ENCODE measurements around the gene AKAP8L.

AKAP8L gene, protein sequence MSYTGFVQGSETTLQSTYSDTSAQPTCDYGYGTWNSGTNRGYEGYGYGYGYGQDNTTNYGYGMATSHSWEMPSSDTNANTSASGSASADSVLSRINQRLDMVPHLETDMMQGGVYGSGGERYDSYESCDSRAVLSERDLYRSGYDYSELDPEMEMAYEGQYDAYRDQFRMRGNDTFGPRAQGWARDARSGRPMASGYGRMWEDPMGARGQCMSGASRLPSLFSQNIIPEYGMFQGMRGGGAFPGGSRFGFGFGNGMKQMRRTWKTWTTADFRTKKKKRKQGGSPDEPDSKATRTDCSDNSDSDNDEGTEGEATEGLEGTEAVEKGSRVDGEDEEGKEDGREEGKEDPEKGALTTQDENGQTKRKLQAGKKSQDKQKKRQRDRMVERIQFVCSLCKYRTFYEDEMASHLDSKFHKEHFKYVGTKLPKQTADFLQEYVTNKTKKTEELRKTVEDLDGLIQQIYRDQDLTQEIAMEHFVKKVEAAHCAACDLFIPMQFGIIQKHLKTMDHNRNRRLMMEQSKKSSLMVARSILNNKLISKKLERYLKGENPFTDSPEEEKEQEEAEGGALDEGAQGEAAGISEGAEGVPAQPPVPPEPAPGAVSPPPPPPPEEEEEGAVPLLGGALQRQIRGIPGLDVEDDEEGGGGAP

DNA sequence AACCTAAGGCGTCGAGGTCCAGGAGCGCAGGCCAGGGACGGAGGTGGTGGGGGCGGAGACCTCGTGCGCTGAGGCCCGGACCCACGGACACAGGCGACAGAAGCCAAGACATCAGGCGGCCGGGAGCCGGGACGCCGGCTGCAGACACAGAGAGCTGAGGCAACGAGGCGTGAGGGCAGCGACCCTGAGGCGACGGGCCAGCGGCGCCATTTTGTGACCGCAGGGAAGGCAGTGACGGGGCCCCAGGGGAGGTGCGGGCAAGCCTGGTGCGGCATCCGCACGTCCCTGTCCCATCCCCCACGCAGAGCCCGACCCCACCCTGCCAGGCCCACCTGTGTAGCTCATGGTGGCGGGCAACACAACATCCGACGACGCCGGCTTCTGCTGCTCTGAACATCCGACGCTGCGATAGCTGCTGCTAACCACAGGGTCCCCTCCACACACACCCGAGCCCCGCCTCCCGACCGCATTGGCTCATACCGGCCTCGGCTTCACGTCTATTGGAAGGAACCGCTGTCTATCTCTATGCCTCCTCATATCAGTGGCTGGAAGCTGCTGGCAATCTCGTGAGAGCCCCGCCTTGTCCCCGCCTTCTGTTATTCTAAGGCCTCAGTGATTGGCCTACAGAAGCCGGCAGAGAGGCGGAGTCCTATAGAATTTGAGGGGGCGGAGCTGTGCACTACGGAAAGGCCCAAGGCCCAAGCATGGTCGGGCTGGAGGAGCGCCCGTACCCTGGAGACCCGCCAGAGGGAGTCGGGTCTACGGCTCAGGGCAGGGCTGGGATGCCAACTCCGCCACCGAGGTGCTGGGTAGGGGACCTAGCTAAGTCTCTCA, at the start of gene AKAP8L:
AKAP8L (minus strand) TSS at position 410 of the 834 bp plus-strand sequence; CDS start at position 345, 65 bp downstream.
- no peaks in the 10 kb centered on the region for H3K9me3 ChIP-seq (ENCODE audit: control insufficient read depth, low read length)
- peak within 1 kb of the TSS; percentile 94 for H3K9ac ChIP-seq (ENCODE audit: low read length)
- H3K4me3 ChIP-seq (ENCODE audit: low read length), result peak within 1 kb of the TSS; percentile 92
- H3K27me3 ChIP-seq (ENCODE audit: control insufficient read depth, insufficient read depth, low read length), result no peaks in the 10 kb centered on the region
- H3K36me3 ChIP-seq (ENCODE audit: control insufficient read depth, insufficient read depth, low read length), result peaks cover 6% of the 10 kb centered on the region
- H3K4me1 ChIP-seq (ENCODE audit: control insufficient read depth, insufficient read depth, low read length), result peaks cover 25% of the 10 kb centered on the region

DNA sequence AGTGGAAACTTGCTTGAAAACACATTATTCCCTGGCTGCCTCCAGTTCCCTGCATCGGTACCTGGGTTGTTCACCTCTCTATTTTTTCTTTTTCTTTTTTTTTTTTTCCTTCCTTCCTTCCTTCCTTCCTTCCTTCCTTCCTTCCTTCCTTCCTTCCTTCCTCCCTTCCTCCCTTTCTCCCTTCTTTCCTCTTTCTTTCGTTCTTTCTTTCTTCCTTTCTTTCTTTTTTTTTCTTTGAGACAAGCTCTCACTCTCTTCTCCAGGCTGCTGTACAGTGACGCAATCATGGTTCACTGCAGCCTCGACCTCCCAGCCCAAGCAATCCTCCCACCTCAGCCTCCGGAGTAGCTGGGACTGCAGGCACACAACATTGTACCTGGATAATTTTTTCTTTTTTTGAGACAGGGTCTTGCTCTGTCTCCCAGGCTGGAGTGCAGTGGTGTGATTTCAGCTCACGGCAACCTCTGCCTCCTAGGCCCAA, 49.0 kb upstream of the AKAP8L start:
- Histone ChIP-seq H3K9me3 (ENCODE audit: control insufficient read depth, low read length) (no peaks in the 10 kb centered on the region), H3K27me3 (ENCODE audit: control insufficient read depth, insufficient read depth, low read length) (peaks cover 39% of the 10 kb centered on the region)

DNA sequence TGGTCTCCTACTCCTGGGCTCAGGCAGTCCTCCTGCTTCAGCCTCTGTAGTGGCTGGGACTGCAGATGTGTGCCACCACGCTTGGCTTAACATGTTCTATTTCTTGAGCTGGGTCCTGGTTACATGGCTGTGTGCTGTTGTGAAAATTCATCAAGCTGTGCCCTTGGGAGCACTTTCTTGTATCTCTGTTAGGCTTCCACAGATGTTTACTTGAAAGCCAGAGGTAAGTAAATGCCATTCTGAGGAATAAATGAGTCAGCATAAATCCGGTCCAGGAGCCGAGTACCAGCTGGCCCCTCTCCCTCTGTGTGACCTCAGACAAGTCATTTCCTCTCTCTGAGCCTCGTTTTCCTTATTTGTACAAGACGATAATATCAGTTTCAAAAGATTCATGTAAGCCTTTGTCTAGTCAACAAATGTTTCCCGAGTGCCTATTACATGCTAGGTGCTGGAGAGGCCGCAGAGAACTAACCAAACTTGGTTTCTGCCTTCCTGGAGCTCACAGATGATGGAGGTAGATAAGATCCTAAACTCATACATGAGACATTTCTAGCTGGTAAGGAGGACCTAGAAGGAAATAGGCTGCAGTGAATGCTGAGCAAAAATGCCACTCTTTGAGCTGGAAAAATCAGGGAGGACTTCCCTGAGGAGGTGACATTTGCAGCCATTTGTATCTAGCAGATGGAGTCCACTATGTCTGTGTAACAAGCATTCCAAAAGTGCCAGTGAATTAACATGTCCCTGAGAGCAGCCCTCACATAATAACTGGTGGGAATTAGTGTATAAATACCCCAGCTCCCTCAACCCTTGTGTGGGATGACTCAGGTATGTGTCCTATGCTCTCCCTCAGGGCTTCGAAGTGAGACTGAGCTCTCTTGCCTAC, 48.3 kb upstream of the AKAP8L start:
- Histone ChIP-seq H3K27me3 (ENCODE audit: control insufficient read depth, insufficient read depth, low read length) (peaks cover 39% of the 10 kb centered on the region), H3K9ac (ENCODE audit: low read length) (no peak overlapping the region), H3K4me3 (ENCODE audit: low read length) (no peak overlapping the region), H3K9me3 (ENCODE audit: control insufficient read depth, low read length) (no peaks in the 10 kb centered on the region), H3K36me3 (ENCODE audit: control insufficient read depth, insufficient read depth, low read length) (no peaks in the 10 kb centered on the region), H3K4me1 (ENCODE audit: control insufficient read depth, insufficient read depth, low read length) (no peaks in the 10 kb centered on the region)

More for the DNA sequence above, 49.0 kb upstream of the AKAP8L start:
- Histone ChIP-seq H3K4me1 (ENCODE audit: control insufficient read depth, insufficient read depth, low read length) (no peaks in the 10 kb centered on the region), H3K9ac (ENCODE audit: low read length) (no peak overlapping the region), H3K4me3 (ENCODE audit: low read length) (no peak overlapping the region), H3K36me3 (ENCODE audit: control insufficient read depth, insufficient read depth, low read length) (no peaks in the 10 kb centered on the region)

DNA sequence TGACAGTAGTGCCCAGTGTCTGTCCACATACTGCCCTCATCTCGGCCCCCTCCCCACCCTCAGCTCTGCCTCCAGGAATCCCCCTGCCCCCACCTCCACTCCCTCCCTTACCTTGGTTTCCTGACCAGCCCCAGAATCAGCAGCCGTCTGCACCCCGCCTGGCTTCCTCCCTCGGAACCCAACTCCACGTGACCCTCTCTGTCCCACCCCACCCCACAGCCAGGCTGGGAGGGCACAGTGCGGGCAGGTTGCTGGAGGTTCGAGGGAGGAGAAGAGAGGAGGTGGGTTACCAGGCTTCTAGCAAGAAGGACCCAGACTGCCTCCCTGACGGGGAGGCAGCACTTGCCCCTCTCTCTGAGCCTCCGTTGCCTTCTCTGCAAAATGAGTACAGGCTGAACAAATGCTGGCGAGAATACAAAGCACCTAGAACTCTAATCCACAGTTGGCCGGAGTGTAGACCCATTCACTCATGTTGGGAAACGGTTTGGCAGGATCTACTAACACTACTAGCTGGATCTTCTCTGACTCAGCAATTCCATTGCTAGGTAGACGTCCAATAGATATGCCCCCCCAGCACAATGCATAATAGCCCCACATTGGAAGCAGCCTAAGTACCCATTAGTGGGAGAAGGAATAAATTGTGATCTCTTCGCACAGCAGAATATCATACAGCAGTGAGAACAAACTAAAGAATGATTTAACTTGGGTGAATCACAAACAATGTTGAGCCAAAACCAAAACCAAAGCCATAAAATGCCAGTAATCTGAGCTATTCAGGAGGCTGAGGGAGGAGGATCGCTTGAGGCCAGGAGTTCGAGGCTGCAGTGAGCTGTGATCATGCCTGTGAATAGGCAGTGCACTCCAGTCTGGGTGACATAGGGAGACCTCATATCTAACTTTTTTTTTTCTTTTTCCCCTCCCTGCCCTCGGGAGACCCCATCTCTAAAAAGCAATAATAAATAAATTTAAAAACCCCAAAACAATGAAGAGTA, 45.9 kb upstream of the AKAP8L start, which contains the start of gene RASAL3:
RASAL3 (minus strand) TSS at position 151 of the 992 bp plus-strand sequence. CDS start 186 bp downstream, outside the sequence.
- Histone ChIP-seq H3K27me3 (ENCODE audit: control insufficient read depth, insufficient read depth, low read length) (peaks cover 33% of the 10 kb centered on the region), H3K9me3 (ENCODE audit: control insufficient read depth, low read length) (no peaks in the 10 kb centered on the region), H3K36me3 (ENCODE audit: control insufficient read depth, insufficient read depth, low read length) (no peaks in the 10 kb centered on the region), H3K4me1 (ENCODE audit: control insufficient read depth, insufficient read depth, low read length) (no peaks in the 10 kb centered on the region), H3K9ac (ENCODE audit: low read length) (no peak within 1 kb of the TSS), H3K4me3 (ENCODE audit: low read length) (no peak within 1 kb of the TSS)

DNA sequence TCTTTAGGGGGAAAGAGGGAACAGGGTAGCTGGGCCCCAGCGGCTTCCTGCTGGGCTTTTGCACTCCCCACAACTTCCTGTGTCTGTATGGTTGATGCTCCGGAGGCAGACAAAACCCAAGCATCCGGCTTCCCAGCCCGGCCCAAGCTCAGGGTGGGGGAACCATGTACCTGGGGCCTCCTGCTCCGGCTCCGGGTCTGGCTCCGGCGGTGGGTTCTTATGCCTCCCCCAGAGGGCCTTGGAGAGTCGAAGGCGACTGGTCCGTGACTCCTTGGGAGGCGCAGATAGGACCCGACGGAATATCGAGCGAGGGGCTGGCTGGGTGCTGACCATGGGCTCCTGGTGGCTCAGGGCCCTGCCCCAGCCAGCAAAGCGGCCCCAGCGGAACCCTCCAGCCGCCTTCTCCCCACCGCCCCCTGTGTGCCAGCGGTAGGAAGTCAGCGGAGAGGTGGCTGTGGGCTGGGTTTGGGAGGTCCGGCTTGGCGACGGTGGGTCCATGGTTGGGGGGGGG, 45.1 kb upstream of the AKAP8L start:
- Histone ChIP-seq H3K27me3 (ENCODE audit: control insufficient read depth, insufficient read depth, low read length) (peaks cover 28% of the 10 kb centered on the region), H3K9me3 (ENCODE audit: control insufficient read depth, low read length) (no peaks in the 10 kb centered on the region), H3K4me1 (ENCODE audit: control insufficient read depth, insufficient read depth, low read length) (no peaks in the 10 kb centered on the region), H3K4me3 (ENCODE audit: low read length) (no peak overlapping the region), H3K9ac (ENCODE audit: low read length) (no peak overlapping the region), H3K36me3 (ENCODE audit: control insufficient read depth, insufficient read depth, low read length) (no peaks in the 10 kb centered on the region)

DNA sequence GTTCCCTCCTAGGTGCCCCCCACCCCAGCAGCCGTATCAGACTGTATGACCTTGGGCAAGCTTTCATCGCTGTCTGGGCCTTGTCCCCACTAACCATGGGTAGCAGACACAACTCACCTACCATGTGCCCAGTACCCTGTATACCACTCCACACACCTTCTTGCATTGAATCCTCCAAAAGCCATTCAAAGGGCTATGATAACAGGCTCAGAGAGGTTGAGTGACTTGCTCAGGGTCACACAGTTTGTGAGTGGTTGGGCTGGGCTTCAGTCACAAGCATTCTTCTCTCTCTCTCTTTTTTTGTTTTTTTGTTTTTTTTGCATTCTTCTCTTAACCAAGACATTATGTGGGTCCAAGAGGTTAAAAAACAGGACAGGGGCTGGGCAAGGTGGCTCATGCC, 42.9 kb upstream of the AKAP8L start:
- no peaks in the 10 kb centered on the region for H3K9me3 ChIP-seq (ENCODE audit: control insufficient read depth, low read length)
- H3K9ac ChIP-seq (ENCODE audit: low read length), result no peak overlapping the region
- no peaks in the 10 kb centered on the region for H3K36me3 ChIP-seq (ENCODE audit: control insufficient read depth, insufficient read depth, low read length)
- peaks cover 39% of the 10 kb centered on the region for H3K27me3 ChIP-seq (ENCODE audit: control insufficient read depth, insufficient read depth, low read length)
- peaks cover 6% of the 10 kb centered on the region for H3K4me1 ChIP-seq (ENCODE audit: control insufficient read depth, insufficient read depth, low read length)
- no peak overlapping the region for H3K4me3 ChIP-seq (ENCODE audit: low read length)

DNA sequence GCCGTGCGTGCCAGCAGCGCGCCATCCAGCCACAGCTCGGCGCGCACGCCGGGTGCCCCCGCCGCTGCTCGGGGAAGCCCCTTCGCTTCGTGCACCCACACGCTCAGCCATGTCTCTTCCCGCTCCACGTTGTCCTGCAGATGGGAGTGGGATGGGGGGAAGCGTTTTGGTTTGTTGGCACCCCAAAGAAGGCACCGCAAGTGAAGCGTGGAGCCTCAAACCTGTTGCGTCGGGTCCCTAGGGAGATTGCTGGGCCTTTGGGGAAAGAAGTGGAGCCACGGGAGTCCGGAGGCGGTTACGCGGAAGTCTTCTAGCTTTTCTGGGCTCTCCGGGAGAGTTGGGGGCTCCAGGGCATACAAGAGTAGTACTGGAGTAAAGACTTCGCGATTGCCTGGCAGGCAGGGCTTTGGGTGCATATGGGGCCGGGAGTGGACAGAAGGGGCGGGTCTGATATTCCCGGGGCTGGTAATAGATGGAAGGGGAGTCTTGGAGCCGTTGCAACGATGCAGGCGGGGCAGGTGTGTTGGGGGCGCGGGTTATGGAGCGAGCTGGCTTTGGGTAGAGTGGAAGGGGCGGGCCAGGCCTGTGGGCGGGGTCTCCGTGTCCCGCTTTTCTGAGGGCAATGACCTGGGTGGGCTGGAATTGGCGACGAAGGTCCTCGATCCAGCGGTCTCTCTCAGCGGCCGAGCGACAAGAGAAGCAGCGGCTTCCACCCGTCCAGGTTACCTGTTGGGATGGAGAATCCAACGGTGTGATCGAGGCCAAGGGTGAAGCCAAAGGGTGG, 39.1 kb upstream of the AKAP8L start:
- H3K4me1 ChIP-seq (ENCODE audit: control insufficient read depth, insufficient read depth, low read length), result peaks cover 22% of the 10 kb centered on the region
- no peaks in the 10 kb centered on the region for H3K9me3 ChIP-seq (ENCODE audit: control insufficient read depth, low read length)
- no peak overlapping the region for H3K9ac ChIP-seq (ENCODE audit: low read length)
- H3K4me3 ChIP-seq (ENCODE audit: low read length), result no peak overlapping the region
- H3K27me3 ChIP-seq (ENCODE audit: control insufficient read depth, insufficient read depth, low read length), result peaks cover 55% of the 10 kb centered on the region
- H3K36me3 ChIP-seq (ENCODE audit: control insufficient read depth, insufficient read depth, low read length), result no peaks in the 10 kb centered on the region

DNA sequence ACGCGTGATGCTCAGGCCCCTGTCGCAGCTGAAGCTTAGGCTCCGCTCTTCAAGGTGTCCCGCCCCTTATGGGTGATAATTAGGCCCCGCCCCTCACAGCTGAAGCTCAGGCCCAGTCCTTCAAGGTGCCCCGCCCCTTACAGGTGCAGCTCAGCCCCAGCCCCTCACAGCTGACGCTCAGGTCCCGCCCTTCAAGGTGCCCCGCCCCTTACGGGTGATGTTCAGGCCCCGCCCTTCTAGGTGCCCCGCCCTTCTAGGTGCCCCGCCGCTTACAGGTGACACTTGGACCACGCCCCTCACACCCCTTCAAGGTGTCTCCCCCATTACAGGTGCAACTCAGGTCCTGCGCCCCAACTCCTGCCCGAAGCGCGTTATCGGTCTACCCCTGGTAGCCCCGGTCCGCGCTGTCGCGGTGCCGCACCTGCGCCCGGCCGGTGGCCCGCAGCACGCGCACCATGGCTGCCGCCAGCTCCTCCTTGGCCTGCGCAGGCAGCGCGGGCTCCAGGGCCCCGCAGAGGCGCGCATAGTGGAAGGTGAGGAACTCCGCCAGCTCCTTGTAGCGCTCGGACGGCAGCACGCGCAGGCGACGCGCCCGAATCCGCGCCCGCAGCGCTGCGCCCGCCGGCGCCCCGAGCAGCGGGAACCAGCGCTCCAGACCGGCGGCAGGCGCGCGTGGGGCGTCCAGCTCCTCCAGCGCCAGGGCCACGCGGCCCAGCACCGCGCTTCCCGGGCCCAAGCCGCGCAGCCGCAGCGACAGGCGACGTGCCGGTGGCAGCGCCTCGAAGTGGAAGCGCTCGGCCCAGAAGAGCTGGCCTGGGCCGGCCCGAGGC, 38.3 kb upstream of the AKAP8L start:
- H3K4me3 ChIP-seq (ENCODE audit: low read length), result no peak overlapping the region
- peaks cover 55% of the 10 kb centered on the region for H3K27me3 ChIP-seq (ENCODE audit: control insufficient read depth, insufficient read depth, low read length)
- no peaks in the 10 kb centered on the region for H3K9me3 ChIP-seq (ENCODE audit: control insufficient read depth, low read length)
- H3K9ac ChIP-seq (ENCODE audit: low read length), result no peak overlapping the region
- H3K36me3 ChIP-seq (ENCODE audit: control insufficient read depth, insufficient read depth, low read length), result no peaks in the 10 kb centered on the region
- peaks cover 27% of the 10 kb centered on the region for H3K4me1 ChIP-seq (ENCODE audit: control insufficient read depth, insufficient read depth, low read length)

DNA sequence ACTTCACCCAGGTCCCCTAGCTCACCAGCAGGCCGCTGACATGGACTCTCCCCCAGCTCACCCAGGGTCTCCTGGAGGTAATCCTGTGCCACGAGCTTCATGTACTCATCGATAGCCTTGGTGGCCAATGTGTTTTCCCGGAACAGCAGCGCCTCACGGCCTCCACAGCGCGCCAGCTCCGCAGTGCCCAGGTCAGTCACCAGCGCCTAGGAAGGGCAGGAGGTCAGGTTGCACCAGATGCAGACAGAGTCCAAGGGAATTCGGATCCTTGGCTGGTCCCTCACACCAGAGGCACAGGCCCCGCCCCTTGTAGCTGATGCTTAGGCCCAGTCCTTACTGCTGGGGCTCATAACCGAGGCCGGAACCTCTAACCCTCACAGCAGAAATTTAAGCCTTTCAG, 37.7 kb upstream of the AKAP8L start:
- peaks cover 55% of the 10 kb centered on the region for H3K27me3 ChIP-seq (ENCODE audit: control insufficient read depth, insufficient read depth, low read length)

More for the DNA sequence above, 37.7 kb upstream of the AKAP8L start:
- no peaks in the 10 kb centered on the region for H3K36me3 ChIP-seq (ENCODE audit: control insufficient read depth, insufficient read depth, low read length)
- no peaks in the 10 kb centered on the region for H3K9me3 ChIP-seq (ENCODE audit: control insufficient read depth, low read length)
- no peak overlapping the region for H3K4me3 ChIP-seq (ENCODE audit: low read length)
- H3K4me1 ChIP-seq (ENCODE audit: control insufficient read depth, insufficient read depth, low read length), result peaks cover 33% of the 10 kb centered on the region
- no peak overlapping the region for H3K9ac ChIP-seq (ENCODE audit: low read length)
